HS-5 (cell line): Measurements from ENCODE around the gene DPH6.

ENCODE experiments used
- DNase-seq: peaks from one replicate; pipeline ENCODE4 v3.0.0-alpha.2; 2012; ENCODE audit warnings: low read depth

DPH6 gene

DNA sequence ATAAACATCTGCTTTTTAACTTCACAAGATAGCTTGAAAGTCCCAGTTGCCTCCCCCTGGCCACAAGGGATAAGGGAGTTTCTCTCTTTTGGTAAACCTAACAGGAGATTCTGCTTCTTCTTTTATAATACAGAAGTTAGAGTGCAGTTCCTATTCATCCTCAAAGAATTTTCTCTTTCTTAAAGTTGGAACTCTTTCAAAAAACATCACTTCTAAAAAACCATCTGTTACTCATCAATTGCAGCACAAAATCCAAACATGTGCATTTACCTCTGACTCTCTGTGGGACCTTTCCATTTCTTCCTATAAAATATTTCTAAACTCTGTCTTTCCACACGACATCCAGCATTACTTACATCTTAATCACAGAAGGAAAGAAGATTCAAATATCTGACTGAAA lies 5.1 kb downstream of the DPH6 start:
- peak; percentile 62 for DNase-seq

DNA sequence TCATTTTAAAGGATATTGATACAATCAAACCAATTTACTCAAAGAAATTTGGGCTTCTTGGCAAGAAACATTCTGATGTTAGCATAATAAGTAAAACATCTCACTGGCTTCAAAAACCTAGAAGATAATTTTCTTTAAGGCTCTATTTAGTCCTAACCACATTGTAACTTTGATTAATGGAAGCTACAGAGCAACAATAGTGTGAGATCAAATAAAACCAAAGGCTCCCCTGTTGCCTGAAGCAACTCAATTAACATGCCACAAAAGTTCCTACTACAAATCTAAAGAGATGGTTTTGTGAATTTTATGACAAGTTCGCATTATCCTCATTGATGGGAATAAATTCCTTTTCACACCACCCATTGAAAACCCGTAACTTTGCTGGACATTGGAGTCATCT lies 5.9 kb downstream of the DPH6 start:
- DNase-seq = no peak

DNA sequence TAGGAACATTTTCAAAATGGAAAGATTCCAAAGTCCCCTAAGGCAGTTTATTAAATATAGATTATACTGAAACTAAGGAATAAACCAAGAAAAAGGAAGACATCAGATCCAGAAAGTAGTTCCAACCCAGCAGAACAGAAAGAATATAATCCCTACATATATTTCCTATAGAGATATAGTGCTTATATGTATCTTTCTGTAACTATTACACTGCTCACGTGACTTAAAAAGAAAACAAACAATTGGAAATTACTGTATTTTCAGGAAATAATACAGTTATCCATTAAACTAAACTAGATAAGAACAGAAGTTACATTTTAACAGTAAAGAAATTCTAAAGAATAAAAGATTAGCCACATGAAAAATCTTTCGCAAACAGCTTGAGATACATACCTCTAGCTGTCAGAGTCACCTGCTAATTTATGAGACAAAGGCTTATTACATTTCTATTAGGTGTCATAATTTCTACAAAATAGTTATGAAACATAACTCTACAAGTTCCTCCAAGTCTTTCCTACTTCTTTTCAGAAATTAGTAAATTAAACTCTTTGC lies 10.5 kb downstream of the DPH6 start:
- no peak for DNase-seq

DNA sequence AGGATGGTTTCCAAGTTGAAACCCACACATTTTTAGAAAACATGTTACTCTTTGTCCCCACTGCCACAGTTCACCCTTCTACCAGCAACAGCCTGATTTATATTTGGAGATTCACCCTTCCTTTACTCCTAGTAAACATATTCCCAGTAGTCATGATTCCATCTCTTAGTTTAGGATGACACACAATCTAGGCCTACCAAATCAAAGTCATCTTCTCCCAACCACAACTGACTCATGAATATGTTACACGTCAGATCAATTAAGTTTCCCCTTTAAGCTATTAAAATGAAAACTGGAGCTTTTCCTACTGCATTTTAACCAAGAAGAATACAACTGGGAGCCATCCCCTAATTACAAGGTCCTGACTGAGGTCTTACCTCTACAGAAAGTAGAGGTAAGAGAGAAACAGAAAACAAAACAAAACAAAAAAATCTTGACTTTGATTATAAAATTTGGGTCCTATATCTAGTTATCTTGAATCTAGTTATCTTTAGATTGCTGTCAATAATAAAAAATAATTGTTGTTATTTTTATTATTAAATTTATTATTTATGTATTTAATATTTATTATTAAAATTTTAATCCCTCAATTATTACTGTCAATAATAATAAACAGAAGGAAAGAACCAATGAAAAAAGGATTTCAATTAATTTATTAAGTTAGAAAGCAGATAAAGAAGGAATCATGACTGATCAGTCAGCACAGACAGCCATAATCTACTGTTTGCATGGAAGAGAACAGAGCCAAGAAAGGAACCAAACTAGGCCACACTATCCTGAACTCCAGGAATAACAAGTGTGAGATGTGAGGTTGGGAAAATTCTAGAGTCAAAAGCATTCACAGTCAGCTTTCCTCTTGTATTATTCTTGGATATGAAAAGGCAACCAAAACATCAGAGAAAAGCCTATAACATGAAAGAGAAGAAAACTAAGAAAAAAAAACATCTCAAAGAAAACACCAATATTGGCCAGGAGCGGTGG lies 12.5 kb downstream of the DPH6 start:
- peak; percentile 61 for DNase-seq

DNA sequence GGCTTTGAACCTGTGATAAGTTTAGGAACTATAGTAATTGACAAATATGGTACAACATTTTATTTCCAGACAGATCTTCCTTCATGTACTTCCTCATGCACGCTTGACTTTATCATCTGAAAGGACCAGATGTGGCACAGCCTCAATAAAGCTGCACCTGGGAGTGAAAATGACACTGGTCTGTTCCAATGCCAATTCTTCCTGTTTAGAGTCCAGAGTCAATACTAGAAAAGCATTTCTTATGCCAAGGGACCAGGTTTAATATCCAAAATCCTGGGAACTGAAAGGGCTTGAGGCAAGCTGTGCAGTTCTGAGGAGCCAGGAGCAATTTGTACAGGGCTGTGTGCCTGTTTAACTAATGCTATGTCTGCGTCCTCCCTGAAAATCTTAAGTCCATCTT lies 15.3 kb downstream of the DPH6 start:
- no peak for DNase-seq

DNA sequence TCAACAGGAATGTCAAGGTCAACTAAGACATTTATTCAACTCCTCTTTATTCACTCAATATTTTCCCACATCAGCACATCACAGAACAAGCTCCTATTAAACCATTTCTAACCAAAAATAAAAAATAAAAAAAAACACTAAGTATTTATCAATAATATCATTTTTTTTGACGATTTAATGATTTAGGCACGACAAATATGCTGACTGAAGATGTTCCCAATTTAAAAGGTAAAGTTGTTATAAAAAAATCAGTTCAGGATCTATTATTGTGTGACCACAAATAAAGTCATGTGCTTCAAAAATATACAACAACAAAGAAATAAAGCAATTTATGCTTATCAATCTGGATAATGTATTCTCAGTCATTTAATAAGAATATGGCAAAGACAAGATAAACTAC lies 16.2 kb downstream of the DPH6 start:
- DNase-seq = no peak

DNA sequence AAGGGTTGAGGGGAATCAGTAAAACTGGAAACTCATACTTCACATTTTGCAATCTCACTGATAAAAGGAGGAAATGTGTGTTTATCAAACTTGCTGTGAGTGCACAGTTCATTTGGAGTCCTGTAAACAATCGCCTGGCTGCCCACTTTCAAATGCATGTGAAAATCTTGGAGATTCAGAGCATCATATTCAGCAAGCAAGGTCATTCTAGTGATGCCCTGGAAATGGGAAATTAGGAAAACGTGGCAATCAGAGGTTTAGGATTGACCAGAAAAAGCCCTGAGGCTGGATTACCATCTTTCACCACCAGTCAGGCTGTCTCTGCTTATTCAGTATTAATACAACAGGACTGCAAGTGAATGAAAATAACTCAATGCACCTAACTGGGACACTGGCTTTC lies 23.9 kb downstream of the DPH6 start:
- no peak for DNase-seq

DNA sequence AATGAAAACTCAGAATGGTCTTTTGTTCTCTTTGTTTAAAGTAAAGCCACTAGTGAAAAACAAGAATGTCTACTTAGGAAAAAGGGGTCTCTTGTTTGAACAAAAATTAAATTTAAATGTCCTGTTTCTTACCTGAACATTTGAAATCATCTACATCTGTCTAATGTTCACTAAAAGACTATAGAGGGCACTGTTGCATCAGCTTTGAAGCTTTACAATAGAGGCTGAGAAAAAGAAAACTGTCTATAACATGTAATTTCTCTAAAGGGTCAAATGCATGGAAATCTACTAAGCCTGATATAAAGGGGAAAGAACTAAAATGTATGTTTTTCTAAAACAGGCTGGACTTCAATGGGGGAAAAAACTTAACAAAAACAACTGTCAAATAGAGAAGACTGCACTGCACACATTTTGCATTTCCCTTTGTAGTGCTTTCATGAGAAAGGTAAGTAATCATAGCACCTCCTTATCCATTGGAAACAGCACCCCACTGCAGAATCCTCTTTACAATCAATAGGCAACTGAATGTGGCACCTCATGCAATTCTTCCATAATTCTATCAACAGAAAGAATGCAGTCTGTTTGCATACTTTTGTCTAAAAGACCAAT lies 26.3 kb downstream of the DPH6 start:
- DNase-seq = peak; percentile 20

DNA sequence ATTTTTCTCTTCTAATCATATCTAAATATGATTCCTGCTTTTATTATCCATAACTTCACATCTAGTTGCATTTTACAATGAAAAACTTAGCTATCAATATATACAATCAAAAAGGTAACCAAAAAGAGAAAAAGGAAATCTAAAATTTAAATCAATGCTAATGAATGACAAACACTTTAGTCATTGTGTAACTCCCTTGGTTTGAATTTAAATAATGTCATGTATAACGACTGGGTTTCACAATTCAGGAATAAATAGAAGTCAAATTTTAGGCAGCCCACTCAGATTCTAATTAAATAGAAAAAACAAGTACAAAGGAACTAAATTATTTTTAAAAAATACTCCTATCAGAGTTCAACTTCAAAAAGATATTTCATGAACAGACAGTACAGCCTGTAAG lies 26.9 kb downstream of the DPH6 start:
- no peak for DNase-seq

DNA sequence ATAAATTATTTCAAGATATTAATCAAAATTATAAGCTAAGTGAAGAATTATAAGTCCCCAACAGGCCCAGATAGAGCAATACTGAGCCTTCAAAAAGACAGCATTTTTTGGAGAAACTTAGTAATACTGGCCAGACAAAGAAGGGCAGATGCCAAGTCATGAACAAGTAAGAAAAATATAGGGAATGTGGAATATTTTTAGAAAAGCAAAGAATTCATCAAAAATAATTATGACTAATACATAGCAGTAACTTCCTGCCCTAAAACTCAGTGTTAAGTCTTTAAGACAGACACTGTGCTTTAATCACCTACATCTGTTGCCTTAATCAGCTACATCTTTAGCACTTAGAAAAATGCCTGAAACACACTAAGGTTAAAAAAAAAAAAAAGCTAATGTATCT lies 31.2 kb downstream of the DPH6 start:
- DNase-seq = peak; percentile 26

DNA sequence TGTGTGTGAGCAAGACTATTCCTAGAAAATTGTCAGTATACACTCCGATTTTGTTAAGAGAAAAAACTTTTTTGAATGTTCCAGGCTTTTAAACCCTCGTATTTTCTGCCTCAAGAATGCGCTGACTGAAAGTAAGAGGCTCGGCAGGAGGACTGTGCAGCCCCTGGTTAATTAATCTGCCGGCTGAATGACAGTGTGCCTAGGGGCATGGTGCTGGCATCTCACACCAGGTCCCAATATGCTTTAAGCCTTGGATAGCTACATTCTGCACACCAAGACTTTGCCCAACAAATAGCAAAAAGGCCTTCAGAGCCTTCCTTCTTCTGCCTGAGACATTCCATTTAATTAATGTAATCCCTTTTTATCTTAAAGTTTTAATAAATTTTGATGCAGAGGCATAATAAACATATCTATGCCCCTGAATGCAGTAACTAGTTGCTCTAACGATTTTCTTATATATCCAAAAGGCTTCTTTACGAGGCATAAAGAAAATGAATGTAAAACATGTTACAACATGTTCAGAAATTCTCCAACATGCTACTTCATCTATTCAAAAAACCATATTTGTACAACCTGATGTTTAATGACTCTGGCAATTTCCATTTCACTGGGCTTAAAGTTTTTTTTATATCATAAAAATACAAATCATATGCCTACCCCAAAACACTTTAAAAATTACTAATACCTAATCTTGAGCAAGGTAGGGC lies 37.9 kb downstream of the DPH6 start:
- DNase-seq = no peak

DNA sequence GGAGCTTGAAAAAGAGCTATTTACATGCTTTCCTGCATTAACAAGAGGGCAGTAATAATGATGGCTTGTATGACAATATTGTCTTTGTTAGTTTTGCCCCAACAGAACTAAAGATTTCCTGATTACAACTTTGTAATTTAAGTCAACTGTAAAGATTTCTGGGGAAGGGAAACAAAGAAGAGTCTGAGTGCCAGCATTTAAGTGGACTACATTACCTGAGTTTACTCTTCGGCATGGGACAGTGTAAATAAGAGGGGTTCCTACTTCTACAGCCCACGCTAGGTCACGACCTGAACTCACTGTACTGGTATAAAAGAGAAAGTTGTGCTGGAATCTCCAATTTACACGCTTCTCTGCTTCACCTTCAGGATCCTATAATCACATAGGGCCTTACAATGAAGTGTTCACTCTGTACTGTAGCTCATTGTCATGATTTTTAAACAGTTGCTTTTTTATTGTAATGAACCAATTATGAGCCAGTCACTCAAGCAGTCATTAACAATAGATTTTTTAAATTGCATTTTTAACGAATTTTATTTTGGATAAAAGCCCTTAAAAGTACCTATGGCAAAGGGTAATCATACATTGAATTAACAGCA lies 39.6 kb downstream of the DPH6 start:
- no peak for DNase-seq

DNA sequence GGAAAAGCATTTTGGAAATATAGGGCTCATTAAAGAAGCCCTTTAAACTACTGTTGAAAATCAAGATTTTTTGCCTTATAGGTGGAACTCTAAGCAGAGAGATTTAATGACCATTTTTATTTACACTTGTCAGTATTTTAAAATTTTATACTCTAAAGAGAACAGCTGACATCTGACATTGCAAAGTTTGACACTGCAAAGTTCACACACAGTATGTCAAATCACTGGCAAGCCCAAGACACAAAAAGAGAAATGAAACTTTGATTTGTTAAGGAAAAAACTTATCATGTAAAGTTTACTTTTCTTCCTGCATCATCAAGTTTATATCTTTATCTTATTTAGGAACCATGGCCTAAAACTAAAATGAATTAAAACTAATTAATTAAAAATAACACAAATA lies 40.2 kb downstream of the DPH6 start:
- DNase-seq = no peak

DNA sequence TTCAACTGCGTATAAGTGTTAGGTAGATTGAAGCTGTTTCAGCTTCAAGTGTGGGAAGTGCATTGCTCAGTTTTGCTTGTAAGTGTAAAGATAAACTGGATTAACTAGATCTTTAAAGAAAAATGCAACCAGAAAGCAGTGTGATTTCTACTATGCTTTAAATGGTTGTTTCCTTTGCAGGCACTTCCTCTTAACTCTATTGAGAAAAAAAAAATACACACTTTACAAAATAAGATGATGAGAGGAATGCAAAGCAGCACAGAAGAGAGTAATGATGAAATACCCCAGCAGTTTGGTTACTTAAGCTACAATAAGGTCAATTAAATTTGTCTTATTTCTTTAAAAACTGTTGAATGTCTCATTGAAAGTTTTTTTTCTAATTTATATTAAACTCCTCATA lies 40.8 kb downstream of the DPH6 start:
- DNase-seq = no peak

DNA sequence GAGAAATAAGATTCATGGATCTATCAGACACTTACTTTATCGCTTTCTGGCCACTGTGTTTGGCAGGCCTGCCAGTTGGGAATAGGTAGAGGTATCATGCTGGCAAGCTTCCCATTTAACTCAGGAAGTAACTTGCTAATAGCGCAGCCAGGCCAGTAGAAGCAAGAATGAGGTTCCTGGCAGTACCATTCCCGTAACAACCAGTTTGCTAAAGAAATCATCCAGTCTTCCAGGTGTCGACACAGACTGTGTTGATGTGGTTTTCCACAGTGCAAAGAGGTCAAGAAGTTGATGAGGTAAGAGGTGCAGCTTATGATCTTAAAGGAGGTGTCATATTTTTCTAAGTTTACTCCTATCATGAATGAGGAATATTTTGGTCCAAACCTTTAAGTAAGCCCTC lies 46.2 kb downstream of the DPH6 start:
- DNase-seq = no peak

DNA sequence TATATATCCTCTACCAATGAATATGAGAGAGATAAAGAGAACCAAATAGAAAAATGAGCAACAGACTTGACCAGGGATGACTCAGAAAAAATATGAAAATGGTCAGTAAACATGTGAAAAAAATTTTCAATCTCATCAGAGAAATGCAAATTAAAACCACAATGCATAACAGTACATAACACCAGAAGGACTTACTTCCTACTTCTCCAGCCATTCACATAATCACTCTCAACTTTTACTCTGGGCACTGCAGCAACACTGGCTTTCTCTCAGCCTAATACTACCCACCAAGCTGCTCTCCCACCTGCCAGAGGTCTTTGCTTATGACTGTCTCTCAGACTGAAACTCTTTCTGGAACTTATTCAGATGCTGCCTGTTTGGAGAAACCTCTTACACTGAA lies 49.4 kb downstream of the DPH6 start:
- DNase-seq = no peak

DNA sequence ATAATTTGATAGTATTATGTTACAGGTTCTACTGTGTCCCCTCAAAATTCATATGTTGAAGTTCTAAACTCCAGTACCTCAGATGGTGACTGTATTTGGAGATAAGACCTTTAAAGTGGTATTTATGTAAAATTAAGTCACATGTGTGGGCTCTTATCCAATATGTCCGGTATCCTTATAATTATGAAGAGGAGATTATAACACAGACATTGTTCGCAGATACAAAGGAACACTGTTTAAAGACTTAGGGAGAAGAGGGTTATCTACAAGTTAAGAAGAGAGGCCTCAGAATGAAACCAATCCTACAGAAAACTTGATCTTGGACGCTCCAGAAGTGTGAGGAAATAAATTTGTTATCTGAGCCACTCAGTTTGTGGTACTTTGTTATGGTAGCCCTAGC lies 50.9 kb downstream of the DPH6 start:
- DNase-seq = no peak

DNA sequence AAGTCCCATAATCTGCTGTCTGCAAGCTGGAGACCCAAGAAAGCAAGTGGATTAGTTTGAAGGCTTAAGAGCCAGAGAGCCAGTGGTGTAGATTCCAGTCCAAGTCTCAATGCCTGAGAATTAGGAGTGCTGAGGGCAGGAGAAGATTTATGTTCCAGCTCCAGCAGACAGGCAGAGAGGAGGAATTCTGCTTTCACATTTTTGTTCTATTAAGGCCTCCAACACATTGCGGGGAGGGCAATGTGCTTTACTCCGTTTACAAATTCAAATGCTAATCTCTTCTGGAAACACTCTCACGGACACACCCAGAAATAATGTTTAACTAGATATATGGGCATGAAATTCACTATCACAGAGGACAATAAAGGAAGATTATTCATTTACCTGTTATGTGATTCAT lies 54.0 kb downstream of the DPH6 start:
- DNase-seq = no peak

DNA sequence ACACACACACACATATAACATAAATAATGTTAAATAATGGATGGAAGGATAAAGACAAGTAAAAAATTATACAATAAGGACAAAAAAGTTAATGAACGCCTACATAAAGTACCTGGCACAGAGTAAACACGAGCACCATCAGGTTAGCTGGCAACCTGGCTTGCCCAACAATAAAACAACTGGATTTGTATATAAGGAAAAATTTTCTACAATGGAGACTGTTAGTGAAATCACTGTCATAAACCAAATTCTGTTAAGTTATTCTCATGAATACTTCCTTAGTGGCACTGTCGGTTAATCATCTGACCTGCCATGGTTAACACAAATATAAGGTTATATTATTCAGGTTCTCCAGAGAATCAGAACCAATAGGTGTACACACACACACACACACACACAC lies 54.8 kb downstream of the DPH6 start:
- DNase-seq = no peak

DNA sequence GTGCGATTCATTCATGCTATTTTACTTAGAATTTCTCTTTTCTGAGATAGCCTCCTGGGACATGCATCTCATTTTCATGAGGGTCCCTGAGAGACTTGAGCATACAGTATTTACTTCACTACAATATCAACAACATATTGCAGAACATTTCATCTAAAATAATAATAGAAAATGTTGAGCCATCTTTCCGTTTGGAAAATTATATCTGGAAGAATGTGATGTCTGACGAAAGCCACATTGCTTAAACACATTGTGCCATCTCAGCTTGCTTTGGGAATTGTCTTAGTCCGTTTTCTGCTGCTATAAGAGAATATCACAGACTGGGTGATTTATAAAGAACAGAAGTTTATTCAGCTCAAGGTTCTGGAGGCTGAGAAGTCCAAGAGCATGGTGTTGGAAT lies 55.5 kb downstream of the DPH6 start:
- DNase-seq = no peak

DNA sequence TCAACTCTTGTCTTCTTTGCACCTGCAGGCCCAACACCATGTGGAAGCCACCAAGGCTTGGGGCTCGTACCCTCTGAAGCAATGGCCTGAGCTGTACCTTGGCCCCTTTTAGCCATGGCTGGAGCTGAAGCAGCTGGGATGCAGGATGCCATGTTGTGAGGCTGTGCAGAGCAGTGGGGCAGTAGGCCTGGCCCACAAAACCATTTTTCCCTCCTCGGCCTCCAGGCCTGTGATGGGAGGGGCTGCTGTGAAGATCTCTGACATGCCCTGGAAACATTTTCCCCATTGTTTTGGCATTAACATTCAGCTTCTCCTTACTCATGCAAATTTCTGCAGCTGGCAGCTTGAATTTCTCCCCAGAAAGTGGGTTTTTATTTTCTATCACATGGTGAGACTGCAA lies 58.5 kb downstream of the DPH6 start:
- DNase-seq = no peak

DNA sequence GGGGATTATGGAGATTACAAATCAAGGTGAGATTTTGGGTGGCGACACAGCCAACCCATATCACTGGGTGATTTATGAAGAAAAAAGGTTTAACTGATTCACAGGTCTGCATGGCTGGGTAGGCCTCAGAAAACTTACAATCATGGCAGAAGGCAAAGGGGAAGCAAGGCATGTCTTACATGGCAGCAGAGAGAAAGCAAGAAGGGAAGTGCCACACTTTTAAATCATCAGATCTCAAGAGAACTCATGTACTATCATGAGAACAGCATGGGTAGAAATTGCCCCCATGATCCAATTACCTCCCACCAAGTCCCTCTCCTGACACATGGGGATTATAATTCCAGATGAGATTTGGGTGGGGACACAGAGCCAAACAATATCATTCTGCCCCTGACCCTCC lies 59.7 kb downstream of the DPH6 start:
- DNase-seq = no peak
